Adipose tissue (tissue), 3 donors: ENCODE results near the gene CEP78. TPM values are rescaled to one million over a fixed set of nuclear protein-coding genes. Genes with fewer than 3 reads are reported as not detected.
"Not testable (repeated sequence)": the region's sequence is repeated elsewhere in the genome, so short reads cannot be mapped to it uniquely, and the experiment has no call there.

Experiments
- H3K27ac ChIP-seq: one replicate; pipeline ENCODE4 v1.5.1; 2013; ENCODE audit warnings: low read depth, low read length
- whole genome bisulfite sequencing, 3 donors: extraction: QIAGEN DNeasy Blood & Tissue Kit; methylation state at CpG; one replicate each; pipeline ENCODE4 v1.1.7; 2013; 5-methylcytosine and 5-hydroxymethylcytosine counted together
- polyA plus RNA-seq, 3 donors: library from polyadenylated mRNA; stranded (reverse); fragments of 200-250 nt; gene quantifications; one replicate each; pipeline ENCODE4 v1.2.3, GENCODE V29; 2013
- donor health status: healthy with polysubstance abuse.
- donor health status: Bipolar disorder and iron deficiency.
- donor health status: healthy.

The CEP78 gene
- polyA plus RNA-seq, 3 donors = 2.3 to 7.0 (median 3.2) TPM

DNA sequence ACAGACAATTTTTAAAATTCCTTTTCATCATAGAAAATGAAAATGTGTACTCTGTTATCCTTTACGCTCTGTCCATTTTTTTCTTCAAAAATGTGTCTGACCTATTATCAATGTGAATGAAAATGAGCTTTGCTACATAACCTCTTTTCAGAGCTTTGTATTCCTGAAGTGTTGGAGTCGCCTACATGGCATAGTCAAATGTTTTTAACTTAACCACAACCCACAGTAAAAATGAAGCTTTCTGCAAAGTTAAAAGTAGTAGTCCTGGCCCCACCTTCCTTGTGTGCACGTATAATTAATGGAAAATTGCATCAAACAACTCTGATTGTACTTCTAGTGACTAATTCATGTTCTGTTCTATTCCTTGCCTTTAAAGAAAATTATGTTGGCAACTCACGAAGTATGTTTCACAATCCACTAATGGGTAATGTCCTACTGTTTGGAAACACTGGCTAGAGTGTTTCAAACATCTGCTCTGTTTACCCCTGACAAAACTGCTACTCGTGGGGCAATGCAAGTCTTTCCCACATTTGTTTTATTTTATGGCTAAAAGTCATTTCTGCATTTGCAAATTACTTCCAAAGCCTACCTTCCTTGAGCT lies 42.4 kb downstream of the CEP78 start:
- 38 to 50% (median 45%) methylated on average over 5 of the region's 5 CpGs for WGBS, 3 donors
- no peak overlapping the region for H3K27ac ChIP-seq

DNA sequence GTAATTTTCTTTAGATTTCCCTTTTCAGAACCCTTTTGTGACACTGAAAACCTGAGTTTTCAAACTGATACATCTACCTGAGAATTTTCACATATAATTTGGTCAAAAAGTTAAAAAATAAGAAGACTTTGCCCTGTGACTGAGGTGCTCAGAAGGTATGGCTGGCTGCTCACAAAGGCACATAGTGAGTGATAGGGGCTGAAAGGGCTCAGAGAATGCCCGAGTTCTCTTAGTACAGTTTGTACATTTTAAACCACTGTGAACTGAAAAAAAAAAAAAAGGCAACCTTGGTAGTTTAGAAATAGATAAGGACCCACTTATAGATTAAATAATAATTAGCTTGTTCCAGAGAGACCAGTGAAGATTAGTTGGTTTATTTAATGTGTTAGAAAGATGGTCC lies 42.9 kb downstream of the CEP78 start:
- H3K27ac ChIP-seq = no peak overlapping the region
- WGBS, 3 donors = 39 to 91% (median 89%) methylated on average over 1 of the region's 1 CpG

GRCh38 chr9:78280982-78281668 lies 45.2 kb downstream of the CEP78 start:
- WGBS, 3 donors = 16 to 46% (median 28%) methylated on average over 3 of the region's 3 CpGs
- no peak overlapping the region for H3K27ac ChIP-seq

DNA sequence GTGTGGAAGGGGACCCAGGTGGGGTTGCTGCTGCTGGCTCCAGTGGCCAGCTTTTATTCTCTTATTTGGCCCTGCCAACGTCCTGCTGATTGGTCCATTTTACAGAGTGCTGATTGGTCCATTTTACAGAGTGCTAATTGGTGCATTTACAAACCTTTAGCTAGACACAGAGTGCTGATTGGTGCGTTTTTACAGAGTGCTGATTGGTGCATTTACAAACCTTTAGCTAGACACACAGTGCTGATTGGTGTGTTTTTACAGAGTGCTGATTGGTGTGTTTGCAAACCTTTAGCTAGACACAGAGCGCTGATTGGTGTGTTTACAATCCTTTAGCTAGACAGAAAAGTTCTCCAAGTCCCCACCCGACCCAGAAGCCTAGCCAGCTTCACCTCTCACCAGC lies 48.3 kb downstream of the CEP78 start:
- H3K27ac ChIP-seq = not testable (repeated sequence)
- 89 to 92% (median 91%) methylated on average over 4 of the region's 4 CpGs for WGBS, 3 donors

DNA sequence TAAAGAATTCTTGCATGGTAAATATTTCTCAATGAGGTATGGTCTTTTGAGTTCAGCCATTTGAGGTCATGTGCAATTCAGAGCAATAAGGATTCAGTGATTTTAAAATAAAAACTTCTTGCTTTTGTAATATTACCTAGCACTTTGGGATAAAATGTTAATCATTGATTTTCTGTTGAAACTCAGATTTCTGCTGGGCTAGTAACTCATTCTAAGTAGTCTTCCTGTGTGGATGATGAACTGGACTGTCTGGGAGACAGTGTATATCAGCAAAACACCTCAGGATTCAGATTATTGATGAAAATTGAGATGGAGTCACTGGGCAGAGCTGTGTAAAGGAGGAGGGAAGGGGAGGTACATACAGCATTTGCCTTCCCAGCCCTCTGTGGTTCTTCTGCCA lies 50.2 kb downstream of the CEP78 start:
- H3K27ac ChIP-seq = no peak overlapping the region

GRCh38 chr9:78286946-78287388 lies 51.1 kb downstream of the CEP78 start:
- WGBS, 3 donors = 84 to 96% (median 90%) methylated on average over 6 of the region's 6 CpGs
- H3K27ac ChIP-seq = no peak overlapping the region

- 85 to 91% (median 86%) methylated on average over 8 of the region's 8 CpGs for whole genome bisulfite sequencing, 3 donors
- no peak overlapping the region for H3K27ac ChIP-seq
These were observed 52.5 kb downstream of the CEP78 start for GRCh38 chr9:78288214-78288892.

- H3K27ac ChIP-seq = no peak overlapping the region
- 97 to 100% (median 98%) methylated on average over 1 of the region's 1 CpG for WGBS, 3 donors
These were observed 53.6 kb downstream of the CEP78 start for GRCh38 chr9:78289474-78289873.

DNA sequence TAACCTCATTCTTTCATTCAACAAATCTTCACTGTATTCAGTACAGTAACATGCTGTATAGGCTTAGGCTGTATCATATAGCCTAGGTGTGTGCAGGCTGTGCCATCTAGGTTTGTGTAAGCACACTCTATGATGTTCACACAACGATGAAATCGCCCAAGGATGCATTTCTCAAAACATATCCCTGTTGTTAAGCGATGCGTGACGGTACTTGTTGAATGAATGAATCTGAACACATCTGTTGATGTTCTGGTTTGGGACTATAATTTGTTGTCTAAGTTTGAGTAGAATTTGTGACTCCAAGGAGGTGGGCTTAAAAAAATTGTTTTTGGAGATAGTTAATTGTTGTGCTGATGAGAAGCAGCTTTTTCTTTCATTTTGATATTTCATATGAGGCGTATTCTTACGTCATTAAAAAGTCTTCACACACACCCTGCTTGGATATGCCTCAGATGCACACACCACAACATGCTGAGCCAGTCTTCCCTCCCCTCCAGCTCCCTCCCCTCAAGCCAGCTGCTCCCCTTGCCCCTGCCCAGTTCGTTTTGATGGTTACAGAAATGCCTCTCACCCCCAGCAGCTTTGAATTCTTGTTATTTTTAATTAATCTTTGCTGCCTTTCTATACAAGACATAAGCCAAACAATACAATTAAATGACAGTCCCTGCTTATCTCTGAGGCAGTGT lies 55.5 kb downstream of the CEP78 start:
- WGBS, 3 donors = 80 to 90% (median 88%) methylated on average over 8 of the region's 8 CpGs
- no peak overlapping the region for H3K27ac ChIP-seq

DNA sequence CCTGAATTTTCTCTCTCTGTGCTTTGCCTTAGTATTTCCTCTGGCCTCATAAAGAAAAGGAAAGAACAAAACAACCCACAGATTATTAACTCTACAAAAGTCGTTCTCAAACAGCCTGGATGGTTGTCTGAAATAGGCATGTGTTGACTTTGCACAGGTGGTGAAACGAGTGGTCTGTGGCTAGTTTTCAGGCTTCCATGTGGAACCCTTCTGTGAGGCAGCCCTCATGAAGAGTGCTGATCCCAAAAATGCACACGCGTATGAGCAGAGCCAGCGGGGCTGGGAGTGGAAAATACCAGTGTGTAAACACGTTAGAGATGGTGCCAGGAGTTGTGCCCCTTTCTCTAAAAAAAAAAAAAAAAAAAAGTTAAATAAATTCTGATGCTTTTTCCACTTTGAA lies 56.2 kb downstream of the CEP78 start:
- H3K27ac ChIP-seq = no peak overlapping the region
- WGBS, 3 donors = 50 to 62% (median 54%) methylated on average over 6 of the region's 6 CpGs

- WGBS, 3 donors = 81 to 90% (median 81%) methylated on average over 9 of the region's 9 CpGs
- H3K27ac ChIP-seq = no peak overlapping the region
These were observed 57.0 kb downstream of the CEP78 start for GRCh38 chr9:78292716-78293497.

DNA sequence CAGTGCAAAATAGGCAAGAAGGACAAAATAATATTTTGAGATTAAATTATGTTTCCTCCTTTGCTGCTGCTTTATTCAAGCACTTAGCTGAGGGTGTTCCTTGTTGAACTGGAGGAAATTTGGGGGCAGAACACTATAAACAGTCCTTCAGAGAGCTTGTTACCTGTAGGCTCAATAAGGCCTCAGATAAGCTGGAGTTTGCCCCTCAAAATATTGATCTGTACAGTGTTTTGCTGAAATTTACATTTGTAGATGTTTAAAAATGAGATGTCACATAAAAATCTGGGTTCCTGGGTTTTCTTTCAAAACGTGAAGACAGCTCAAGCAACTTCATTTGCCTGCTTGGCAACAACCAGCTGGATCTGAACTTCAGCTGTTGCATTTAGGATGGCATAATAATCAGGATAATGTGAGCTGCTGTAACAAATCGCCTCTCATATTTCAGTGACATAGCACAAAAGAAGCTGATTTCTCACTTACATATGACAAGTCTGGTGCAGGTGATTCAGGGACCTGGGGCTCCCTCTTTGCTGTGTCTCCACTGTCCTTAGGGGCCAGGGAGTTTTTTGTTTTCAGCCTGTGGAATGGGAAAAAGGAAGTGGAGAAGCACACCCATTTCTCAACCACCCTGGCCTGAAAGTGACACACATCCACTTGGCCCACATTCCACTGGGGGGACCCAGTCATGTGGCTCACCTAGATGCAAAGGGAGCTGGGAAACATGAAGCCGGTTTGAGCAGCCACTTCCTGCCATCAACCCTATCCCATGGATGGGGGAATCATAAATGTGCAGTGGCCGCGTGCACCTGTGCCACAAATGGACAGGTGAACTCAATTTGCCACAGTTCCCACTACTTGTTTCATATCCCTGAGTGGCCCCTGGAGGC lies 58.7 kb downstream of the CEP78 start:
- no peak overlapping the region for H3K27ac ChIP-seq
- WGBS, 3 donors = 81 to 85% (median 82%) methylated on average over 5 of the region's 5 CpGs

DNA sequence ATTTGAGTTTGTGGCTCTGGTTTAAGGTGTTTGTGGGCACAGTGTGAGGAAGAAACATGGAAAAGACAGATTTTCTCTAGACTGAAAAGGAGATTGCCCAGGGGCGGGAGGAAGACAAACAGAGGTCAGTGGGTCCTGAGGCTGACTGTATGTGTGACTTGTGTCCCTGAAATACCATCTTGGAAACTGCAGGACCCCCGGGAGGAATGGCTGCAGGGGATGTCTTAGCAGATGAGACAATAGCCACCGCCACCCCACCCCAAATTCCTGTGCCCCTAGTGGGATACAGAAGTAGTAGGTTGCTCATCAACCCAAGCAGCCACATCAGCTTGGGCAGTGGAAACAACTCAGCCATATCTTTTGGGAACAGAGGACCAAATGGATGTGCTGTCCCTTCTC lies 59.3 kb downstream of the CEP78 start:
- no peak overlapping the region for H3K27ac ChIP-seq
- 90 to 95% (median 95%) methylated on average over 3 of the region's 3 CpGs for WGBS, 3 donors

DNA sequence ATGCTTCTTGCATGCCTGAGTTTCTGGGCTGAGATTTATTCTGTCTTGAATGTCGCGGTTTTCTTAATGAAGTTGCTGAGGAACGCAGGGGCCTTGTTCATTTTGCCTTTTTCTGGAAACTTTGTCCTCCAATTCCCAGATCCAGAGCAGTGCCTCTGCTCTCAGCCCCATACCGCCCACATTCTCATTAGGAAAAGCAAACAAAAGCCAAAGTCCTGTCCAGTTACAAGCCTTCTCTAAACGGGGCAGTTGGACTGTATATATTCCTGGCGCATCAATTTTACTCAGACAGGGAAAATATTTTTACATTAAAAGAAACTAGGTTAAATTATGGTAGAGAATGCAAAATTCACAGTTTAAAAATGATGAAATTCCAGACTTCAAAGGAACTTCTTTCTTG lies 59.9 kb downstream of the CEP78 start:
- no peak overlapping the region for H3K27ac ChIP-seq
- 48 to 62% (median 57%) methylated on average over 6 of the region's 6 CpGs for WGBS, 3 donors

GRCh38 chr9:78296201-78296892 lies 60.5 kb downstream of the CEP78 start:
- H3K27ac ChIP-seq = no peak overlapping the region
- 3 to 8% (median 3%) methylated on average over 32 of the region's 32 CpGs for WGBS, 3 donors

DNA sequence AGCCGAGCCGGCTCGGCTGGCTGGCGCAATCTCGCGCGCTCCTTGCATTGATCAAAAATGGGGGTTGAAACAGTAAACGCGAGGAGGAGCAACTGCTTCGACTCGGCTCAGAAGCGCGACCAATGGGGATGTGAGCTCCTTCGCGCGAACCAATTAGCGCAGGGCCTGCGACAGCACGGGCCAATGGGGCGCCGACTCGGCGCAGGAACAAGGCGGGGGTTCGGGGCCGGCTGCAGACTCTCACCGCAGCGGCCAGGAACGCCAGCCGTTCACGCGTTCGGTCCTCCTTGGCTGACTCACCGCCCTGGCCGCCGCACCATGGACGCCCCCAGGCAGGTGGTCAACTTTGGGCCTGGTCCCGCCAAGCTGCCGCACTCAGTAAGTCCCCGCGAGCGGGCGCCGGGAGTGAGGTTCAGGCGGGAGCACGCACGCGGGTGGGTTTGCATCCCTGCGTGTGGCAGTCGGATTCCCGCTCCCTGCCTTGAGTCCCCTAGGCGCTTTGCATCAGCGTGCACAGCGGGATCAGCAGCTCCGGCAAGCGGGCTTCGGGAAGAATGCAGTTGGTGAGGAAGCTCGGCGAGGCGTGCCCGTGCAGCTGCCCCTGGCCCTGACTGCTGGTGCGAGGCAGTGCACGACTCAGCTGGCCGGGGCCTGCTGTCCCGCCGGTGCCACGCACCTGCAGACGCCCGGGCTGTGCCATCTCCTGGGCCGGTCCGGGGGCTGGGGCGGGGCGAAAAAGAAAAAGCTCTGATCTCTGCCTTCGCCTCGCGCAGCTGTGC lies 61.2 kb downstream of the CEP78 start, which contains the start of gene PSAT1:
Gene PSAT1, plus strand, starts transcription at position 233 of the 779 bp plus-strand sequence. Its CDS starts 86 bp downstream, at position 319.
- WGBS, 3 donors = 0 to 1% (median 1%) methylated on average over 72 to 76 of the region's 76 CpGs
- no peak within 1 kb of the TSS for H3K27ac ChIP-seq
